Stomach (tissue), 9 donors: ENCODE results near the gene NUB1. TPM values are rescaled to one million over a fixed set of nuclear protein-coding genes. Genes with fewer than 3 reads are reported as not detected.

Experiments used
- DNase-seq, 2 donors: peaks; one replicate each; pipeline versions ENCODE4 v3.0.0 to v3.0.0-alpha.2; 2013 to 2019
- H3K27ac ChIP-seq, 5 donors: fragments of 200-600 bp in 4 of 5; sonication (generic) in 4 of 5; one replicate each; pipeline ENCODE4 v1.5.1; 2013 to 2019; ENCODE audit warnings: mild to moderate bottlenecking in 1 of 5, moderate library complexity in 1 of 5
- H3K27me3 ChIP-seq, 3 donors: fragments of 200-600 bp; sonication (generic); one replicate each; pipeline ENCODE4 v1.5.1; 2017 to 2019; ENCODE audit warnings: mixed run types in 1 of 3
- H3K36me3 ChIP-seq, 4 donors: fragments of 200-600 bp; sonication (generic); 1 replicate in 3 of 4; 2 replicates in 1 of 4; pipeline ENCODE4 v1.5.1; 2016 to 2019
- H3K4me1 ChIP-seq, 4 donors: fragments of 200-600 bp; sonication (generic); one replicate each; pipeline ENCODE4 v1.5.1; 2016 to 2019
- H3K4me3 ChIP-seq, 4 donors: fragments of 200-600 bp; sonication (generic) in 3 of 4; one replicate each; pipeline ENCODE4 v1.5.1; 2016 to 2019; ENCODE audit warnings: mild to moderate bottlenecking in 1 of 4
- H3K9me3 ChIP-seq, 4 donors: fragments of 200-600 bp; sonication (generic); one replicate each; pipeline ENCODE4 v1.5.1; 2016 to 2019
- EP300 ChIP-seq: sonication (generic); formaldehyde crosslinking; IDR thresholded peaks from one replicate; pipeline ENCODE4 v1.6.1; 2017; ENCODE audit warnings: antibody characterized with exemption
- POLR2A ChIP-seq, 4 donors: fragments of 450-650 bp; IDR thresholded peaks; one replicate each; pipeline ENCODE4 v1.6.1; 2016; ENCODE audit warnings: antibody characterized with exemption in 4 of 4, control low read depth in 2 of 4, mild to moderate bottlenecking in 1 of 4, moderate library complexity in 1 of 4
- POLR2AphosphoS5 ChIP-seq, 3 donors: sonication (generic); formaldehyde crosslinking; IDR thresholded peaks; one replicate each; pipeline ENCODE4 v1.6.1; 2016; ENCODE audit warnings: antibody characterized with exemption in 3 of 3
- WGBS, 5 donors: extraction: QIAGEN DNeasy Blood & Tissue Kit in 3 of 5; methylation state at CpG; one replicate each; pipeline versions ENCODE4 v1.1.5 to v1.1.7; 2013 to 2018; 5-methylcytosine and 5-hydroxymethylcytosine counted together
- intact Hi-C: fragments of 100-400 bp; cut with DNase I; formaldehyde crosslinking; loops from one replicate; pipeline ENCODE4 v1.15.1; 2023; ENCODE audit warnings: low total_unique reads
- polyA plus RNA-seq, 3 donors: library from polyadenylated mRNA; stranded (reverse); fragments of 200-250 nt; gene quantifications; one replicate each; pipeline ENCODE4 v1.2.3, GENCODE V29; 2013
- total RNA-seq, 5 donors: library from RNA; depleted of rRNA; stranded (reverse); fragments of >200 nt; gene quantifications; one replicate each; pipeline versions ENCODE4 v1.1.0 to v1.2.3, GENCODE V29; 2014 to 2016
- TF ChIP-seq, protein P1 (sequence below), 7 experiments: fragments of 450-650 bp in 4 of 7; fragments of 200-600 bp in 3 of 7; sonication (generic) in 3 of 7; IDR thresholded peaks; one replicate each; pipeline ENCODE4 v1.5.1; 2016 to 2019; ENCODE audit warnings: antibody characterized with exemption in 7 of 7, control low read depth in 2 of 7, mild to moderate bottlenecking in 1 of 7
- donor health status: healthy with polysubstance abuse.
- donor health status: Bipolar disorder and iron deficiency.
- donor health status: healthy.

NUB1 gene
- total and polyA plus RNA-seq, 8 donors: 16.3 to 121 (median 32.5) TPM

DNA sequence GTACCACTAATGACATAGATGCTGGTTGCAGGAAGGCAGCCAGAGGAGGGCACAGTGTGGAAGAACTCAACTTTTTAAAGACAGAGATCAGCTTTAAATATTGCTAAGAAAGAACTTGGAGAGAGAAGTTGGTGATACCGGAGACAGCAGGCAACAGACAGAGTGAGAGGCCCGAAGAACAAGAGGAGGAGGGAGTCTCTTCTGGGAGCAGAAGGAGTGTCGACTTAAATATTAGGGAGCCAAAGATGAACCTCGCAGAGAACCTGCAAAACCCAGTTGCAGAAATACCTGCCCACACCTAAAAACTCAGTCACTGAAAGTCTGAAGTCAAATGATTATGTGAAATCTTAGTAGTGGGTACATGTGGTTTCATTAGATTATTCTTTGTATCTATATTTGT, 71.6 kb downstream of the NUB1 start:
- H3K27ac ChIP-seq: no peak overlapping the region
- no peak overlapping the region for H3K4me3 ChIP-seq
- DNase-seq: no peak
- H3K9me3 ChIP-seq: no peaks in the 10 kb centered on the region
- no peaks in the 10 kb centered on the region for H3K36me3 ChIP-seq
- intact Hi-C loops: no loop called here
- 84 to 93% (median 87%) methylated on average over 4 of the region's 4 CpGs for WGBS, 5 donors
- TF ChIP-seq POLR2A (IDR thresholded peaks at IDR 0.05): no peak
- TF ChIP-seq, protein P1, sequence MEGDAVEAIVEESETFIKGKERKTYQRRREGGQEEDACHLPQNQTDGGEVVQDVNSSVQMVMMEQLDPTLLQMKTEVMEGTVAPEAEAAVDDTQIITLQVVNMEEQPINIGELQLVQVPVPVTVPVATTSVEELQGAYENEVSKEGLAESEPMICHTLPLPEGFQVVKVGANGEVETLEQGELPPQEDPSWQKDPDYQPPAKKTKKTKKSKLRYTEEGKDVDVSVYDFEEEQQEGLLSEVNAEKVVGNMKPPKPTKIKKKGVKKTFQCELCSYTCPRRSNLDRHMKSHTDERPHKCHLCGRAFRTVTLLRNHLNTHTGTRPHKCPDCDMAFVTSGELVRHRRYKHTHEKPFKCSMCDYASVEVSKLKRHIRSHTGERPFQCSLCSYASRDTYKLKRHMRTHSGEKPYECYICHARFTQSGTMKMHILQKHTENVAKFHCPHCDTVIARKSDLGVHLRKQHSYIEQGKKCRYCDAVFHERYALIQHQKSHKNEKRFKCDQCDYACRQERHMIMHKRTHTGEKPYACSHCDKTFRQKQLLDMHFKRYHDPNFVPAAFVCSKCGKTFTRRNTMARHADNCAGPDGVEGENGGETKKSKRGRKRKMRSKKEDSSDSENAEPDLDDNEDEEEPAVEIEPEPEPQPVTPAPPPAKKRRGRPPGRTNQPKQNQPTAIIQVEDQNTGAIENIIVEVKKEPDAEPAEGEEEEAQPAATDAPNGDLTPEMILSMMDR (IDR thresholded peaks at IDR 0.05): no peak
- peaks cover 19 to 34% (median 28%) of the 10 kb centered on the region in 4 donors for H3K4me1 ChIP-seq
- peaks cover 11 to 45% (median 32%) of the 10 kb centered on the region in 3 donors for H3K27me3 ChIP-seq

DNA sequence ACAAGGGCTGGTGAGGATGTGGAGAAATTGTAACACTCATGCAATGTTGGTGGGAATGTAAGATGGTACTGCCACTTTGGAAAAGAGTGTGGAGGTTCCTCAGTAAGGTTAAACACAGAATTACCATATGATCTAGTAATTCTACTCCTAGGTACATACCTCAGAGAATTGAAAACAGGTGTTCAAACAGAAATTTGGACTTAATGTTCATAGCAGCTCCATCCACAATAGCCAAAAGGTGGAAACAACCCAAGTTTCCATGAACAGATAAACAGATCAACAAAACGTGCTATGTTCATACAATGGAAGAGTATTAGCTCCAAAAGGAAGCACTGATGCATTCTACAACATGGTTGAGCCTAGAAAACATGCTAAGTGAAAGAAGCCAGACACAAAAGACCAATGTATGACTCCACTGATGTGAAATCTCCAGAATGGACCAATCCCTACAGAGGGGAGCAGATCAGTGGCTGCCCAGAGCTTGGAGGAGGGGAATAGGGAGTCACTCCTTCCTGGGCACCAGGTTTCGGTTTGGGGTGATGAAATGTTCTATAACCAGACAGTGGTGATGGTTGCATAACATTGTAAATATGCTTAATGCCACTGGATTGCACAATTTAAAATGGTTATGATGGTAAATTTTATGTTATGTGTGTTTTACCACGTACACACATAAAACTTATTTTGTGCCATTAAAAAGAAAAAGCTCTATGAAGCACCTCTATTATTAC, 73.9 kb downstream of the NUB1 start:
- H3K9me3 ChIP-seq: peaks cover 0 to 16% (median 6%) of the 10 kb centered on the region in 4 donors
- intact Hi-C loops: no loop called here
- H3K36me3 ChIP-seq: no peaks in the 10 kb centered on the region
- 47 to 61% (median 54%) methylated on average over 3 of the region's 3 CpGs for WGBS, 5 donors
- TF ChIP-seq EP300 (no peak), POLR2A (IDR thresholded peaks at IDR 0.05) (no peak), POLR2AphosphoS5 (IDR thresholded peaks at IDR 0.05) (no peak)
- TF ChIP-seq, protein P1 (IDR thresholded peaks at IDR 0.05): no peak
- H3K27ac ChIP-seq: peak overlapping the region in 3 of 5 donors; percentile 44 to 58 (median 46)
- DNase-seq: no peak
- peaks cover 0 to 22% (median 10%) of the 10 kb centered on the region in 3 donors for H3K27me3 ChIP-seq
- H3K4me1 ChIP-seq: peaks cover under 1 to 13% (median 7%) of the 10 kb centered on the region in 4 donors
- H3K4me3 ChIP-seq: no peak overlapping the region

DNA sequence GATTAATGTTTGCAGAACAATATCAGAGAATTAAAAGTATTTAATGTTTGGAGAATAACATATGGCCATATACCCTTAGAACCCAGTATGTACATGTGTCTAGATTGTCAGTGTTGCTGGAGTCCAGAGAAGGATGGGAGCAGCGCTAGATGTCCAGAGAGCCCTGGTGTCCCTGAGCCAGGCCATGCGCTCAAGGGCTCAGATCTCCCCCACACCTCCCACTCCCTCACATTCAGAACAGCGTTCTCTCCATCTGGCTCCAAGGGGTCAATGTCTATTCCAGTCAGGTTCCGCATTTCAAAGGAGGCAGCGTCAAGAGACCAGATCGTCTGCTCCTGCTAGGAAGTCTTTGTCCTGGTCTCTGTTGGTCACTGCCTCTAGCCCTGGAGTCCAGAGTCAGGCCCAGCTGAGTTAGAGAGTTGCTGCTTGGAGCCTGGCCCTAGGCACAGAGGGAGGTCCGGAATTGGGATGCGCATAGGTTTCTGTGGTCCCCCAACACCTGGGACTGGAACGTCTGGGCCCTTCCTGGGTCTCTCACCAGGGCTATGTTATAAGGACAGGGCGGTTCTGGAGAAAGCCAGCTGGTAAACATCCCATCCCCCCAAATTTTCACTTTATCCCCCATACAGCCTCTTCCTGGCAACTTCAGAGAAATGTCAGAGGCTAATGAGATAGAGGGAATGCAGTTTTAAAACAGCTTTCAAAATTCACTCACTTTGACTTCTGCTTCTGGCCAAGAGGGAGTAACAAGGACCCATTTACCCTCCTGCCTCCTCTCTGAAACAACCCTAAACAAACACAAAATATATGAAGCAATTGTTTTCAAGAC, 74.7 kb downstream of the NUB1 start:
- H3K27ac ChIP-seq: peak overlapping the region in 2 of 5 donors; percentile 28 to 44
- no peak overlapping the region for H3K4me3 ChIP-seq
- H3K27me3 ChIP-seq: peaks cover 0 to 14% (median 2%) of the 10 kb centered on the region in 3 donors
- H3K9me3 ChIP-seq: peaks cover 0 to 16% (median 6%) of the 10 kb centered on the region in 4 donors
- peaks cover 0 to 12% (median under 1%) of the 10 kb centered on the region in 4 donors for H3K4me1 ChIP-seq
- intact Hi-C loops: no loop called here
- TF ChIP-seq POLR2AphosphoS5 (IDR thresholded peaks at IDR 0.05) (no peak), EP300 (no peak), POLR2A (IDR thresholded peaks at IDR 0.05) (no peak)
- TF ChIP-seq, protein P1 (IDR thresholded peaks at IDR 0.05): no peak
- no peaks in the 10 kb centered on the region for H3K36me3 ChIP-seq
- WGBS, 5 donors: 65 to 73% (median 69%) methylated on average over 10 of the region's 10 CpGs
- DNase-seq: no peak

DNA sequence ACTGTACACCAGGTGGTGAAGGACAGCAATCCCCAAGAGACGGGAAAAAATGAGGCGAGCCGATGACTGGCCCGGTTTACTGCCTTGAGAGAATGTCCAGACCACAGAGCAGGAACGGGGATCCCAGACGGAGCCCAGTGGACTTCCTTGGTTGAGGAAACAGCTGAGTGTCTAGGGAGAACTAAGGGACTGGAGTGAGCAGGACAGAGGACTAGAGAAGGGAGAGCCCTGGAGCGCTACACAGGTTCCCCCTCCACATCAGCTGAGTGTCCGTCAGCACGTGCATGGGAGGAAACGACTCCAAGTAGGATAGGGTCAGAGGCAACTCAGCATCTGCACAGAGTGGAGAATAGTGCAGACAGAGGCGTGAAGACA, 75.3 kb downstream of the NUB1 start:
- peaks cover 0 to 8% (median 0%) of the 10 kb centered on the region in 3 donors for H3K27me3 ChIP-seq
- whole genome bisulfite sequencing, 5 donors: 59 to 68% (median 60%) methylated on average over 11 of the region's 11 CpGs
- intact Hi-C loops: no loop called here
- peak in 1 of 2 donors; percentile 48 for DNase-seq
- peak overlapping the region in 2 of 5 donors; percentile 28 to 44 for H3K27ac ChIP-seq
- H3K9me3 ChIP-seq: peaks cover 0 to 19% (median 6%) of the 10 kb centered on the region in 4 donors
- H3K36me3 ChIP-seq: no peaks in the 10 kb centered on the region
- no peak overlapping the region for H3K4me3 ChIP-seq
- peaks cover 0 to 12% (median 0%) of the 10 kb centered on the region in 4 donors for H3K4me1 ChIP-seq
- TF ChIP-seq, protein P1 (IDR thresholded peaks at IDR 0.05): no peak
